GM18861 (cell line): ENCODE data around the gene OR4N5.

Source experiments
- ATAC-seq: cut with Tn5 transposase; IDR thresholded peaks from one replicate; pipeline ENCODE4 v1.9.1; 2021; ENCODE audit not compliant: unreplicated experiment

Gene OR4N5

GRCh38 chr14:20194101-20194500 is 55.5 kb downstream of the OR4N5 start:
- ATAC-seq, result no peak
